Upper lobe of right lung (tissue), 1 donor: ENCODE measurements around the gene MYO1E. TPM values are rescaled to one million over a fixed set of nuclear protein-coding genes. Genes with fewer than 3 reads are reported as not detected.
"Not testable (repeated sequence)": the region's sequence is repeated elsewhere in the genome, so short reads cannot be mapped to it uniquely, and the experiment has no call there.

Source experiments
- ATAC-seq: fragments of 200-7000 bp; cut with Tn5 transposase; one replicate; pipeline ENCODE4 v1.9.1; 2020; ENCODE audit warnings: mild to moderate bottlenecking, moderate library complexity
- DNase-seq: peaks from one replicate; pipeline ENCODE4 v3.0.0-alpha.2; 2020
- H3K27ac ChIP-seq: fragments of 200-600 bp; one replicate; pipeline ENCODE4 v1.8.0; 2022
- H3K27me3 ChIP-seq: fragments of 200-600 bp; one replicate; pipeline ENCODE4 v1.8.0; 2022; ENCODE audit warnings: mild to moderate bottlenecking
- H3K36me3 ChIP-seq: fragments of 200-600 bp; one replicate; pipeline ENCODE4 v1.8.0; 2022
- H3K4me1 ChIP-seq: fragments of 200-600 bp; one replicate; pipeline ENCODE4 v1.8.0; 2022
- H3K4me3 ChIP-seq: fragments of 200-600 bp; one replicate; pipeline ENCODE4 v1.8.0; 2022; ENCODE audit warnings: mild to moderate bottlenecking
- H3K9me3 ChIP-seq: fragments of 200-600 bp; one replicate; pipeline ENCODE4 v1.8.0; 2022
- intact Hi-C: fragments of 100-400 bp; cut with DNase I; formaldehyde crosslinking; loops from one replicate; pipeline ENCODE4 v1.11.0; 2022
- total RNA-seq: library from RNA; stranded (reverse); fragmentation: NEBNext Ultra II Directional; extraction: Animal tissue kit (Norgen Biotek cat#: 25700); gene quantifications from one replicate; pipeline ENCODE4 v1.2.1, GENCODE V29; 2021
- TF ChIP-seq, protein P1 (sequence below): fragments of 200-600 bp; IDR thresholded peaks from one replicate; pipeline ENCODE4 v1.8.0; 2022; ENCODE audit warnings: antibody characterized with exemption
- donor health status: DM: no; HTN: yes; CAD: no; lungs with severe emphysema.

The MYO1E gene
- total RNA-seq, 1 donor from 2014 or later, result 98.4 TPM

DNA sequence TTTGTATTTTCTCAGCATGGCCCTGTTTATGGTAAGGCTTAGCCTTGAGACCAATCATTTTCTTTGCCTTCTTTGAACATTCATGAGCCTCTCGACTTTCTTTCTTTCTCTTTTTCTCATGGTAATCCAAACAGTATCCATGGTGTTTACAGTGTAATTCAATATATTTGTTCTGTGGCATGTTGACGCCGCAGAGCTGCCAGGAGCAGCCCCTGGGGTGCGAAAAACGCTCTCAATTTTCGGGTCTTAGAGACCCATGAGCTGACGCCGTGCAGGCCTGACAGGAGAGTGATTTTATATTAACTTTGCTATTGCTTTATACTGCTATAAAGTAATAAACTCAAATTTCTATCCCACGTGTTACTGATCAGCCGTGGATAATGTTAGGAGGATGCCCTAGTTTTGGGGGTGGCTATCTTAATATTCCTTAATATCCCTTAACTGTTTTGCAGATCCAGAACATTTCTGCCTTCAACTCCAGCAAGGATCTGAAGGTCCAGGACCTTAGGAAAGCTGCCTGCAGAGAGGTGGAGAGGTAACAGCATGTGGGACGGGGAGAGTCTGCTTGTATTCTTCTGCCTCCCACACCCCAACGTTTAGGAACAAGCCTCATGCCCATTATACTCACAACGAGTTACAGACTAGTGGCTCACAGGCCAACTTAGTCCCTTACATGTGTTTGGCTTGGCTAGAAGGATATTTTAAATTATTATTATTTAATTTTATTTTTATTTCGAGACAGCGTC lies 29.3 kb upstream of the MYO1E start:
- H3K27me3 ChIP-seq, result no peaks in the 10 kb centered on the region
- H3K27ac ChIP-seq, result no peak overlapping the region
- DNase-seq (no peak), ATAC-seq (no peak)
- no peak overlapping the region for H3K4me3 ChIP-seq
- H3K4me1 ChIP-seq, result peaks cover 10% of the 10 kb centered on the region
- no peaks in the 10 kb centered on the region for H3K9me3 ChIP-seq
- TF ChIP-seq, protein P1, sequence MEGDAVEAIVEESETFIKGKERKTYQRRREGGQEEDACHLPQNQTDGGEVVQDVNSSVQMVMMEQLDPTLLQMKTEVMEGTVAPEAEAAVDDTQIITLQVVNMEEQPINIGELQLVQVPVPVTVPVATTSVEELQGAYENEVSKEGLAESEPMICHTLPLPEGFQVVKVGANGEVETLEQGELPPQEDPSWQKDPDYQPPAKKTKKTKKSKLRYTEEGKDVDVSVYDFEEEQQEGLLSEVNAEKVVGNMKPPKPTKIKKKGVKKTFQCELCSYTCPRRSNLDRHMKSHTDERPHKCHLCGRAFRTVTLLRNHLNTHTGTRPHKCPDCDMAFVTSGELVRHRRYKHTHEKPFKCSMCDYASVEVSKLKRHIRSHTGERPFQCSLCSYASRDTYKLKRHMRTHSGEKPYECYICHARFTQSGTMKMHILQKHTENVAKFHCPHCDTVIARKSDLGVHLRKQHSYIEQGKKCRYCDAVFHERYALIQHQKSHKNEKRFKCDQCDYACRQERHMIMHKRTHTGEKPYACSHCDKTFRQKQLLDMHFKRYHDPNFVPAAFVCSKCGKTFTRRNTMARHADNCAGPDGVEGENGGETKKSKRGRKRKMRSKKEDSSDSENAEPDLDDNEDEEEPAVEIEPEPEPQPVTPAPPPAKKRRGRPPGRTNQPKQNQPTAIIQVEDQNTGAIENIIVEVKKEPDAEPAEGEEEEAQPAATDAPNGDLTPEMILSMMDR, result no peak
- intact Hi-C loops, result no loop called here
- H3K36me3 ChIP-seq, result no peaks in the 10 kb centered on the region

DNA sequence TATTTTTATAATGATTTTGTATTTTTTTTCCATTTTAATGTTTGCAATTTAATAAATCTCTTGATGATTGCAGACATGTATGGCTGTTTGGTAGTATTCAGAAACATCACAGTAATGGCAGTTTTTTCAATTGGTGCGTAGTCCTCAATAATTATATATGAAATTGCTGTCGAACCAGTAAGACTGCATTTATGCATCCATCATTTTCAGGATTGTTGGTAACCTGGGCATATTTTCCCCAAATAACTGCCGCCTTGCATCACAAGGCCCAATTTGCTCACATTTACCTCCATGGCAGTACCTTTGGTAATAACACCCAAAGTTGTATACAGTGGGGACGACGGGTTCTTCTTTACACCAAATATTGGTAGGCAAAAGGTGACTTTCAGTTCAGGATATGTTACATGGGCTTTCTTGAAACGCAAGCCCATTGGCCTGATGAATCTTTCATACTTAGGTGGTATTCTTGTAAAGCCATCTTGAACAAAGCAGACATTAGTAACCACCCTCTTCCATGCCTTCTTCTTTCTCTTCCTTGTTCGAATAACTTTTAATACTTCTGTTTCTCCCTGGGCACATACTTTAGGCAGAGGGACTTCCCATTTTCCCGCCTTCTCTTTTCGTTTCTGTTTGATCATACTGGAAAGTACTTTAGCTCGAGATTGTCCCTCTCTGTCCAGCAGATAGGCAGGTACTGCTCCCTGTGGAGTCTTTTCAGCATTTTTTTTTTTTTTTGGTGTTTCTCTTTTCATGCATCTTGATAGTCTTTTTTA lies 28.6 kb upstream of the MYO1E start:
- H3K4me3 ChIP-seq, H3K9me3 ChIP-seq, intact Hi-C loops, H3K27me3 ChIP-seq, ATAC-seq, H3K36me3 ChIP-seq, DNase-seq, H3K27ac ChIP-seq: not testable (repeated sequence)
- H3K4me1 ChIP-seq, result peaks cover 10% of the 10 kb centered on the region

DNA sequence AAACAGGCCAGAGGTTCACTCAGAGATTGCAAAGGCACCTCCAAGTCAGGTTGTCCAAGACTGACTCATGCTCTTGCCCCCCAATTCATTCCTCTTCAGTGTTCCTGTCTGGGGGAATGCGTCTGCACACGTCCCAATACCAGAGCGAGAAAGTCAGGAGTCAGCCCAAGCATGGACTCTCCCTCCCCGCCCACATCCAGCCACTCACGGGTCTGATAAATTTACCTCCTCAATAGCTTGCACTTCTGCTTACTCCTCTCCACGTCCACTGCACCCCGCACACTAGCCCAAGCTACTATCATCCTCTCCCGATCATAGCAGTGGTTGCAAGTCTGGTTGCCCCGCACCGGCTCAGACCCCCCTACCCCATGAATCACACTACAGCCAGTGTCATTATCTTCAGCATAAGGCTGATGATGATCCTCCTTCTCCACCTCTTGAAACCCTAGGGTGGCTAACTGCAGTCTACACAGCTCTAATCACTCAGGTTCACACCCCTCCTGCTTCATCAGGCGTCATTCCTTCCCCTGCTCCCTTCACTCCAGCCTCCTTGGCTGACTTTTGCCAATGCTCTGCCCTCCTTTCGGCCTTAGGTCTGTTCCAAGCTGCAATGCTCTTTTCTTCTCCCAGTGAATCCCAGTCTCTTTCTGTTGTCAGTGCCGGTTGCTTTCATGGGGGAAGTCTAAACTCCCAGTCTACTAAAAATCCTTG lies 27.6 kb upstream of the MYO1E start:
- H3K9me3 ChIP-seq, result no peaks in the 10 kb centered on the region
- DNase-seq (no peak), ATAC-seq (peak; percentile 26)
- TF ChIP-seq, protein P1, result no peak
- peaks cover 10% of the 10 kb centered on the region for H3K4me1 ChIP-seq
- no peak overlapping the region for H3K27ac ChIP-seq
- intact Hi-C loops, result no loop called here
- H3K27me3 ChIP-seq, result no peaks in the 10 kb centered on the region
- H3K36me3 ChIP-seq, result no peaks in the 10 kb centered on the region
- H3K4me3 ChIP-seq, result no peak overlapping the region

DNA sequence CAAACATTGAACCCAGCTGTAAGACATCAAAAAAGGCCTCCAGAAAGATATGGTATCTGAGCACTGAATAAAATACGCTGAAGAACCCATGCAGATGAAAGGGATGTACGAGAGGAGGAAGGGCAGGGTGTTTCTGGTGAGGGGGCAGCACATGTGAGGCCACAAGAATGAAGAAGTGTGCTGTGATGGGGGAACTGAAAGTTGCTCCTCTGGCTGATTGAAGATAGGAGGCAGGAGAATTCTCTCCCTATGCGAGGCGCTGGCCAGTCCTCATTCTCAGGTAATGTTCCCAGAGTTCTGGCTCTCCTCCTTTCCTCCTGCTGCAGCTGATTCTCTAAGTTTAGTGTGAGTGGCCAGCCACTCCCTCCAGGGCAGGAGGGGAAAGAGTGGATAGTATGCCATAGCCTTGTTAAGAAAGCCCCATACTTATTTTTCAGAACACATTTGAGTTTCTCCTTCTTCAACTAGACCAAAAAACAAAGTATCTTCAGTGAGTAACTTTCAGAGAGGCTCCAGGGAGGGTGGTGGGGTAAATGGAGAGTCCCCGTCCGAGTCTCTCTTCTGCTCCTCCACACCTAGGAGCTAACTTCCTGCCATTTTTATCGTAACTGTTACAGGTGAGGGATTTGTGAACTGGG lies 26.9 kb upstream of the MYO1E start:
- Histone ChIP-seq H3K27me3 (no peaks in the 10 kb centered on the region), H3K9me3 (no peaks in the 10 kb centered on the region), H3K4me3 (no peak overlapping the region), H3K4me1 (peaks cover 10% of the 10 kb centered on the region), H3K27ac (no peak overlapping the region), H3K36me3 (no peaks in the 10 kb centered on the region)
- DNase-seq (no peak), ATAC-seq (peak; percentile 88)
- intact Hi-C loops, result no loop called here
- TF ChIP-seq, protein P1, result no peak

DNA sequence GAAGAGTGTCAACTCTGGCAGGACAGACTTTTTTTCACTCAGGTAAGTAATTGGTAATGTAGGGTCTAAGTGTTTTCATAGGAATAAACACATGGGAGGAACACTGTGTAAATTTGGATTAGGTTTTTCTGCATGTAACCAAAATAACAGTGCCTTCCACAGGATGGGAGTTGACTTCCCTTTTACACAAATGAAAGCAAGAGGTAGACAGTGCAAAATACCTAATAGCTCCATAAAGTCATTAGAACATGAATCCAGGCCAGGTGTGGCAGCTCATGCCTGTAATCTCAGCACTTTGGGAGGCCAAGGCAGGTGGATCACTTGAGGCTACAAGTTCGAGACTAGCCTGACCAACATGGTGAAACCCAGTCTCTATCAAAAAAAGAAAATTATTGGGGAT lies 25.5 kb upstream of the MYO1E start:
- H3K4me3 ChIP-seq, result no peak overlapping the region
- no peak for DNase-seq
- H3K27ac ChIP-seq, result no peak overlapping the region
- no peaks in the 10 kb centered on the region for H3K27me3 ChIP-seq
- no peak for ATAC-seq
- intact Hi-C loops, result no loop called here
- TF ChIP-seq, protein P1, result no peak
- no peaks in the 10 kb centered on the region for H3K36me3 ChIP-seq
- peaks cover 10% of the 10 kb centered on the region for H3K4me1 ChIP-seq
- no peaks in the 10 kb centered on the region for H3K9me3 ChIP-seq
